ENCODE results near the gene ERMARD.

The ERMARD gene

DNA sequence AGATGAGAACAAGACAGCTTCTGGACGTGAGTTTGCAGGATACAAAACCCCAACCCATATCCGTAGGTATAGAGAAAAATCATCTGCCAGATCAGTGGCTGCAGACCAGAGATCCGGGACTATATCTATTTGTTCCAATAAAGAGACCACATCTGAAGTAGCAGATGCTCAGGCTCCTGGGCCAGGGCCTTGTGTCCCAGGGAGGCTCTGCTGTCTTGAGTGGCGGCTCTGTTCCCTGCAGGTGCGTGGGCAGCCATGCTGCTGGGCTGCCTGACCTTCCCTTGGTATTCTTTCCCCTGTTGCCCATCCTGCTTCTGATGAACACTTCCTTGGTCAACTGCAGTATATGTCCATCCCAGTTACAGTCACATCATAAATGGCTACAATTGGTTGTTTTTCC, 34.9 kb downstream of the ERMARD start:
- H3K9ac ChIP-seq (ENCODE audit: low read length) = no peak overlapping the region
- no peaks in the 10 kb centered on the region for H3K79me2 ChIP-seq (ENCODE audit: insufficient read depth, low read length)
- no peaks in the 10 kb centered on the region for H3K27me3 ChIP-seq (ENCODE audit: low read length)
- no peaks in the 10 kb centered on the region for H3F3A ChIP-seq (ENCODE audit: insufficient read depth)
- H3K4me3 ChIP-seq (ENCODE audit: insufficient read depth, low read length, poor library complexity, severe bottlenecking) = no peak overlapping the region
- H3K36me3 ChIP-seq (ENCODE audit: low read length) = no peaks in the 10 kb centered on the region
- H3K9me2 ChIP-seq (replicated peaks; ENCODE audit: insufficient read depth, low read length) = no peaks in the 10 kb centered on the region
- H2AFZ ChIP-seq (ENCODE audit: low read depth, low read length, severe bottlenecking) = no peak overlapping the region
- TF ChIP-seq EZH2phosphoT487 (conservative IDR thresholded peaks at IDR 0.05; ENCODE audit: low read length) = no peak
- TF ChIP-seq, protein P1, sequence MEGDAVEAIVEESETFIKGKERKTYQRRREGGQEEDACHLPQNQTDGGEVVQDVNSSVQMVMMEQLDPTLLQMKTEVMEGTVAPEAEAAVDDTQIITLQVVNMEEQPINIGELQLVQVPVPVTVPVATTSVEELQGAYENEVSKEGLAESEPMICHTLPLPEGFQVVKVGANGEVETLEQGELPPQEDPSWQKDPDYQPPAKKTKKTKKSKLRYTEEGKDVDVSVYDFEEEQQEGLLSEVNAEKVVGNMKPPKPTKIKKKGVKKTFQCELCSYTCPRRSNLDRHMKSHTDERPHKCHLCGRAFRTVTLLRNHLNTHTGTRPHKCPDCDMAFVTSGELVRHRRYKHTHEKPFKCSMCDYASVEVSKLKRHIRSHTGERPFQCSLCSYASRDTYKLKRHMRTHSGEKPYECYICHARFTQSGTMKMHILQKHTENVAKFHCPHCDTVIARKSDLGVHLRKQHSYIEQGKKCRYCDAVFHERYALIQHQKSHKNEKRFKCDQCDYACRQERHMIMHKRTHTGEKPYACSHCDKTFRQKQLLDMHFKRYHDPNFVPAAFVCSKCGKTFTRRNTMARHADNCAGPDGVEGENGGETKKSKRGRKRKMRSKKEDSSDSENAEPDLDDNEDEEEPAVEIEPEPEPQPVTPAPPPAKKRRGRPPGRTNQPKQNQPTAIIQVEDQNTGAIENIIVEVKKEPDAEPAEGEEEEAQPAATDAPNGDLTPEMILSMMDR (IDR thresholded peaks at IDR 0.05; ENCODE audit: insufficient read depth, low read length, poor library complexity, severe bottlenecking) = no peak
- H3K9me3 ChIP-seq (ENCODE audit: insufficient read depth, low read length) = no peaks in the 10 kb centered on the region
- H4K20me1 ChIP-seq (ENCODE audit: low read depth, low read length) = no peaks in the 10 kb centered on the region
- H3K4me2 ChIP-seq (ENCODE audit: low read depth, low read length, poor library complexity, severe bottlenecking) = no peak overlapping the region
- no peak overlapping the region for H3K27ac ChIP-seq (ENCODE audit: low read depth, low read length)

DNA sequence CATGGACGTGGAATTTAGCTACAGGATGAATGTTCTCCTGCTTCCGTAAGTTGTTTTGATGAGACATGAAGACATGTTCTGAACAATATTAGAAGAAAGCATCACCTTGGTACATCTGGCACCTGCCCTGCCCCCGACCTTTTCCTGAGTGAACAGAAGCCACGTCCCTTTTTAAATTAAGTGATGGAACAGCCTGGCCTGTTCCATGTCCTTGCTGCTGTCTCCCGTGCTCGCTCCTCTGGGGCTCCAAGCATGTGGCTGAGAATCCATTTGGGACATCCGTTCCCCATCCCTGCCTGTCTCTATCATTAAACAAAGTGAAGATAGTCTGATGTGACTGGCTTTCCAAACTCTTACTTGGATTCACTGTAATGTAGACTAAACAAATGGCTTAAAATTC, 36.4 kb downstream of the ERMARD start:
- Histone ChIP-seq H3K79me2 (ENCODE audit: insufficient read depth, low read length) (no peaks in the 10 kb centered on the region), H3K27ac (ENCODE audit: low read depth, low read length) (no peak overlapping the region), H3K9me2 (replicated peaks; ENCODE audit: insufficient read depth, low read length) (no peaks in the 10 kb centered on the region), H3K36me3 (ENCODE audit: low read length) (no peaks in the 10 kb centered on the region), H3K9ac (ENCODE audit: low read length) (no peak overlapping the region), H3K4me3 (ENCODE audit: insufficient read depth, low read length, poor library complexity, severe bottlenecking) (no peak overlapping the region), H3K9me3 (ENCODE audit: insufficient read depth, low read length) (no peaks in the 10 kb centered on the region), H3F3A (ENCODE audit: insufficient read depth) (no peaks in the 10 kb centered on the region), H2AFZ (ENCODE audit: low read depth, low read length, severe bottlenecking) (no peak overlapping the region), H4K20me1 (ENCODE audit: low read depth, low read length) (no peaks in the 10 kb centered on the region), H3K27me3 (ENCODE audit: low read length) (no peaks in the 10 kb centered on the region), H3K4me2 (ENCODE audit: low read depth, low read length, poor library complexity, severe bottlenecking) (no peak overlapping the region)
- TF ChIP-seq, protein P1 (IDR thresholded peaks at IDR 0.05; ENCODE audit: insufficient read depth, low read length, poor library complexity, severe bottlenecking) = no peak
- TF ChIP-seq EZH2phosphoT487 (conservative IDR thresholded peaks at IDR 0.05; ENCODE audit: low read length) = no peak

DNA sequence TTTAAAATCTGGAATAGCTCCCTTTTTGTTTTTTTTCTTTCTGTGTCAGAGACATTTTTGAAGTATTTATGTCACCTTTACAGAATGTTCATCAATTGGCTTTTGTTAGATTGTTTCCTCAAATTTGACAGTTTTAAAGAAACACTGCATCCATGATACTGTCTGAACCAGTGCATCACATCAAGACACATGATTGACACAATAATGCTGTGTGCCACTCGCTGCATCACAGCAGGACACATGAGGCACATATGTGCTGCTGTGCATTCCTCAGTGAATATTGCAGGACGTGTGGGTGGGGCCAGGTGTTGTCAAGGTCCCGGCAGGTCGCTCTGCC, 37.4 kb downstream of the ERMARD start:
- Histone ChIP-seq H3K9ac (ENCODE audit: low read length) (no peak overlapping the region), H3K9me2 (replicated peaks; ENCODE audit: insufficient read depth, low read length) (no peaks in the 10 kb centered on the region), H3F3A (ENCODE audit: insufficient read depth) (no peaks in the 10 kb centered on the region), H3K27me3 (ENCODE audit: low read length) (no peaks in the 10 kb centered on the region), H3K27ac (ENCODE audit: low read depth, low read length) (no peak overlapping the region), H2AFZ (ENCODE audit: low read depth, low read length, severe bottlenecking) (no peak overlapping the region), H4K20me1 (ENCODE audit: low read depth, low read length) (no peaks in the 10 kb centered on the region), H3K9me3 (ENCODE audit: insufficient read depth, low read length) (no peaks in the 10 kb centered on the region), H3K4me2 (ENCODE audit: low read depth, low read length, poor library complexity, severe bottlenecking) (no peak overlapping the region), H3K4me3 (ENCODE audit: insufficient read depth, low read length, poor library complexity, severe bottlenecking) (no peak overlapping the region), H3K79me2 (ENCODE audit: insufficient read depth, low read length) (no peaks in the 10 kb centered on the region), H3K36me3 (ENCODE audit: low read length) (no peaks in the 10 kb centered on the region)
- TF ChIP-seq EZH2phosphoT487 (conservative IDR thresholded peaks at IDR 0.05; ENCODE audit: low read length) = no peak
- TF ChIP-seq, protein P1 (IDR thresholded peaks at IDR 0.05; ENCODE audit: insufficient read depth, low read length, poor library complexity, severe bottlenecking) = no peak
